ENCODE measurements around the gene BCR. TPM values are rescaled to one million over a fixed set of nuclear protein-coding genes. Genes with fewer than 3 reads are reported as not detected.

BCR gene
- total and polyA plus RNA-seq, 2 of the 13 experiments (the other 11 are each of a cell fraction or from before 2014, with no cell fraction given) = 19.9 to 33.6 TPM

GRCh38 chr22:23144932-23145877 lies 35.1 kb upstream of the BCR start, which contains the start of gene RAB36 (continued):
- TF ChIP-seq ZBTB26 (CRISPR knock-in tag; IDR thresholded peaks at IDR 0.05; ENCODE audit: borderline replicate concordance) = no peak
- peak; percentile 31; the same call in 1 of the 2 replicates for TF ChIP-seq RXRA (CRISPR knock-in tag; IDR thresholded peaks at IDR 0.05)
- no peak for TF ChIP-seq SNAPC2 (CRISPR knock-in tag; IDR thresholded peaks at IDR 0.05)
- no peak for TF ChIP-seq ZNF788 (CRISPR knock-in tag; IDR thresholded peaks at IDR 0.05; ENCODE audit: borderline replicate concordance)
- peak; percentile 67 for TF ChIP-seq ZNF687 (CRISPR knock-in tag; IDR thresholded peaks at IDR 0.05)
- TF ChIP-seq KDM2A (CRISPR knock-in tag; IDR thresholded peaks at IDR 0.05; ENCODE audit: borderline replicate concordance, low read depth) = peak; percentile 21; the same call in 1 of the 2 replicates
- no peak for TF ChIP-seq ZNF367 (CRISPR knock-in tag; IDR thresholded peaks at IDR 0.05; ENCODE audit: borderline replicate concordance)
- TF ChIP-seq, protein P1, sequence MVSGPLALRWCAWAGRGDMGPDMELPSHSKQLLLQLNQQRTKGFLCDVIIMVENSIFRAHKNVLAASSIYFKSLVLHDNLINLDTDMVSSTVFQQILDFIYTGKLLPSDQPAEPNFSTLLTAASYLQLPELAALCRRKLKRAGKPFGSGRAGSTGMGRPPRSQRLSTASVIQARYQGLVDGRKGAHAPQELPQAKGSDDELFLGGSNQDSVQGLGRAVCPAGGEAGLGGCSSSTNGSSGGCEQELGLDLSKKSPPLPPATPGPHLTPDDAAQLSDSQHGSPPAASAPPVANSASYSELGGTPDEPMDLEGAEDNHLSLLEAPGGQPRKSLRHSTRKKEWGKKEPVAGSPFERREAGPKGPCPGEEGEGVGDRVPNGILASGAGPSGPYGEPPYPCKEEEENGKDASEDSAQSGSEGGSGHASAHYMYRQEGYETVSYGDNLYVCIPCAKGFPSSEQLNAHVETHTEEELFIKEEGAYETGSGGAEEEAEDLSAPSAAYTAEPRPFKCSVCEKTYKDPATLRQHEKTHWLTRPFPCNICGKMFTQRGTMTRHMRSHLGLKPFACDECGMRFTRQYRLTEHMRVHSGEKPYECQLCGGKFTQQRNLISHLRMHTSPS (CRISPR knock-in tag; IDR thresholded peaks at IDR 0.05; ENCODE audit: low read depth) = no peak
- peak; percentile 15; the same call in 1 of the 2 replicates for TF ChIP-seq SP5 (CRISPR knock-in tag; IDR thresholded peaks at IDR 0.05; ENCODE audit: borderline replicate concordance, low read depth)
